GM23338 (cell line): ENCODE results near the gene SLC13A3. TPM values are rescaled to one million over a fixed set of nuclear protein-coding genes. Genes with fewer than 3 reads are reported as not detected.

Source experiments
- ATAC-seq: fragments of 200-7000 bp; cut with Tn5 transposase; 3 replicates; pipeline ENCODE4 v1.9.1; 2020
- DNase-seq: peaks from one replicate; pipeline ENCODE4 v3.0.0-alpha.2; 2015; ENCODE audit warnings: low spot score
- H2AFZ ChIP-seq: fragments of 200-600 bp; sonication (generic); 2 replicates; pipeline ENCODE4 v1.8.0; 2016; ENCODE audit warnings: antibody characterized with exemption, mild to moderate bottlenecking, moderate library complexity
- H3F3A ChIP-seq: fragments of 200-600 bp; sonication (generic); replicated peaks from 2 replicates; pipeline ENCODE4 v1.8.0; 2017; ENCODE audit warnings: antibody characterized with exemption, mixed run types, low read depth
- H3K27ac ChIP-seq: fragments of 200-600 bp; sonication (generic); 2 replicates; pipeline ENCODE4 v1.6.1; 2016; ENCODE audit warnings: low read depth
- H3K27me3 ChIP-seq: fragments of 200-600 bp; sonication (generic); 2 replicates; pipeline ENCODE4 v1.8.0; 2016; ENCODE audit warnings: mild to moderate bottlenecking, mixed run types, moderate library complexity; ENCODE audit not compliant: insufficient read depth
- H3K36me3 ChIP-seq: fragments of 200-600 bp; sonication (generic); 2 replicates; pipeline ENCODE4 v1.8.0; 2016; ENCODE audit warnings: mild to moderate bottlenecking; ENCODE audit not compliant: insufficient read depth
- H3K4me1 ChIP-seq: fragments of 200-600 bp; sonication (generic); 2 replicates; pipeline ENCODE4 v1.8.0; 2016; ENCODE audit warnings: mild to moderate bottlenecking, moderate library complexity; ENCODE audit not compliant: insufficient read depth
- H3K4me2 ChIP-seq: fragments of 200-600 bp; sonication (generic); 2 replicates; pipeline ENCODE4 v1.7.1; 2017; ENCODE audit warnings: mixed run types
- H3K4me3 ChIP-seq: fragments of 200-600 bp; sonication (generic); 2 replicates; pipeline ENCODE4 v1.6.1; 2016; ENCODE audit warnings: mixed run types
- H3K79me2 ChIP-seq: fragments of 200-600 bp; sonication (generic); replicated peaks from 2 replicates; pipeline ENCODE4 v1.8.0; 2017; ENCODE audit warnings: mild to moderate bottlenecking; ENCODE audit not compliant: insufficient read depth
- H3K9me2 ChIP-seq: fragments of 200-600 bp; sonication (generic); 2 replicates; pipeline ENCODE4 v1.8.0; 2017; ENCODE audit not compliant: insufficient read depth
- H4K20me1 ChIP-seq: fragments of 200-600 bp; sonication (generic); replicated peaks from 2 replicates; pipeline ENCODE4 v1.8.0; 2017; ENCODE audit warnings: mild to moderate bottlenecking; ENCODE audit not compliant: insufficient read depth
- H3K27ac Mint-ChIP-seq: 2 replicates; pipeline ENCODE4 v1.8.0; 2020; ENCODE audit warnings: inconsistent platforms, mild to moderate bottlenecking, moderate library complexity, mixed read lengths
- H3K27me3 Mint-ChIP-seq: 3 replicates; pipeline ENCODE4 v1.8.0; 2022; ENCODE audit warnings: low read depth, mild to moderate bottlenecking, moderate library complexity, mixed read lengths, inconsistent platforms; ENCODE audit not compliant: insufficient read depth, poor library complexity
- H3K36me3 Mint-ChIP-seq: 3 replicates; pipeline ENCODE4 v1.8.0; 2021; ENCODE audit warnings: low read depth, mild to moderate bottlenecking, inconsistent platforms, moderate library complexity, mixed read lengths
- H3K4me1 Mint-ChIP-seq: 3 replicates; pipeline ENCODE4 v1.8.0; 2020; ENCODE audit warnings: mild to moderate bottlenecking, inconsistent platforms, mixed read lengths
- H3K4me3 Mint-ChIP-seq: 3 replicates; pipeline ENCODE4 v1.8.0; 2021; ENCODE audit warnings: moderate library complexity, mild to moderate bottlenecking, inconsistent platforms, mixed read lengths
- H3K9me3 Mint-ChIP-seq: 3 replicates; pipeline ENCODE4 v1.8.0; 2020; ENCODE audit warnings: moderate library complexity, mild to moderate bottlenecking, inconsistent platforms, mixed read lengths
- CREB1 ChIP-seq: fragments of 250-450 bp; sonication (Bioruptor Pico); IDR thresholded peaks from 2 replicates; pipeline ENCODE4 v1.5.0; 2020; ENCODE audit warnings: low read depth, mild to moderate bottlenecking, moderate library complexity
- CTCF ChIP-seq, 2 experiments: fragments of 200-600 bp in 1 of 2; sonication (generic) in 1 of 2; conservative IDR thresholded peaks; 2 replicates each; pipeline versions ENCODE4 v1.5.1 to v1.6.1; 2016 to 2017; ENCODE audit warnings: antibody characterized with exemption in 2 of 2, low read depth in 2 of 2, mild to moderate bottlenecking in 2 of 2, moderate library complexity in 1 of 2
- ETS1 ChIP-seq: IDR thresholded peaks from 2 replicates; pipeline ENCODE4 v1.6.1; 2016; ENCODE audit warnings: antibody characterized with exemption
- EZH2 ChIP-seq: fragments of 200-600 bp; sonication (generic); IDR thresholded peaks from one replicate; pipeline ENCODE4 v1.8.0; 2017; ENCODE audit warnings: antibody characterized with exemption, mild to moderate bottlenecking, low read depth; ENCODE audit not compliant: unreplicated experiment
- EZH2phosphoT487 ChIP-seq: fragments of 200-600 bp; sonication (generic); IDR thresholded peaks from one replicate; pipeline ENCODE4 v1.8.1; 2018; ENCODE audit warnings: antibody characterized with exemption; ENCODE audit not compliant: unreplicated experiment
- JUNB ChIP-seq: IDR thresholded peaks from one replicate; pipeline ENCODE4 v1.6.1; 2016; ENCODE audit warnings: antibody characterized with exemption; ENCODE audit not compliant: unreplicated experiment
- NANOG ChIP-seq: IDR thresholded peaks from 2 replicates; pipeline ENCODE4 v1.6.1; 2016; ENCODE audit warnings: antibody characterized with exemption, borderline replicate concordance
- POLR2AphosphoS5 ChIP-seq: IDR thresholded peaks from 2 replicates; pipeline ENCODE4 v1.6.1; 2016; ENCODE audit warnings: antibody characterized with exemption, low read depth
- REST ChIP-seq: IDR thresholded peaks from one replicate; pipeline ENCODE4 v1.6.1; 2018; ENCODE audit warnings: antibody characterized with exemption; ENCODE audit not compliant: unreplicated experiment
- STAT1 ChIP-seq: IDR thresholded peaks from one replicate; pipeline ENCODE4 v1.6.1; 2016; ENCODE audit warnings: antibody characterized with exemption; ENCODE audit not compliant: unreplicated experiment
- ZNF114 ChIP-seq: fragments of 250-450 bp; sonication (Bioruptor Pico); IDR thresholded peaks from 2 replicates; pipeline ENCODE4 v1.5.0; 2020; ENCODE audit warnings: mild to moderate bottlenecking, moderate library complexity
- ZNF331 ChIP-seq: fragments of 250-450 bp; sonication (Bioruptor Pico); IDR thresholded peaks from 2 replicates; pipeline ENCODE4 v1.5.0; 2020; ENCODE audit warnings: low read depth, mild to moderate bottlenecking, moderate library complexity
- ZNF462 ChIP-seq: fragments of 250-450 bp; sonication (Bioruptor Pico); IDR thresholded peaks from 2 replicates; pipeline ENCODE4 v1.5.0; 2020; ENCODE audit warnings: mild to moderate bottlenecking, moderate library complexity
- polyA plus RNA-seq: library from polyadenylated mRNA; unstranded; fragments of >200 nt; fragmentation: Nextera tagmentation; extraction: Ambion mirVana; gene quantifications from 2 replicates; pipeline ENCODE4 v1.2.1, GENCODE V29; 2016
- total RNA-seq: library from RNA; depleted of rRNA; stranded (reverse); fragments of >200 nt; shearing (Covaris generic); gene quantifications from 2 replicates; pipeline ENCODE4 v1.2.3, GENCODE V29; 2014

Gene SLC13A3
- total and polyA plus RNA-seq, 2 experiments from 2014 or later, result 8.6 to 9.1 TPM

- TF ChIP-seq EZH2phosphoT487 (no peak), ZNF462 (CRISPR knock-in tag) (no peak), ETS1 (no peak), STAT1 (no peak), POLR2AphosphoS5 (no peak), CTCF (conservative IDR thresholded peaks at IDR 0.05; ENCODE audit: low read depth in 2 of 2) (no peak), EZH2 (no peak), ZNF331 (CRISPR knock-in tag) (no peak), NANOG (no peak), ZNF114 (CRISPR knock-in tag) (no peak), REST (no peak), JUNB (no peak), CREB1 (CRISPR knock-in tag) (no peak)
- H3K27me3 ChIP-seq, result no peaks in the 10 kb centered on the region
- DNase-seq (no peak), ATAC-seq (no peak)
- no peak overlapping the region for H3K27ac ChIP-seq
- Mint-ChIP-seq H3K36me3 (no peaks in the 10 kb centered on the region), H3K9me3 (no peaks in the 10 kb centered on the region; the same call in 2 of the 3 replicates), H3K27ac (peak overlapping the region; percentile 68; the same call in 1 of the 2 replicates), H3K4me1 (peaks cover 8% of the 10 kb centered on the region; the same call in 2 of the 3 replicates), H3K4me3 (no peak overlapping the region), H3K27me3 (peaks cover 12% of the 10 kb centered on the region)
- no peaks in the 10 kb centered on the region for H3K36me3 ChIP-seq
- H4K20me1 ChIP-seq, result no peaks in the 10 kb centered on the region
- H3K9me2 ChIP-seq, result no peaks in the 10 kb centered on the region
- H3K4me1 ChIP-seq, result no peaks in the 10 kb centered on the region; the same call in 1 of the 2 replicates
- no peak overlapping the region for H2AFZ ChIP-seq
- H3F3A ChIP-seq, result no peaks in the 10 kb centered on the region
- H3K4me2 ChIP-seq, result no peak overlapping the region
- no peaks in the 10 kb centered on the region for H3K79me2 ChIP-seq
- no peak overlapping the region for H3K4me3 ChIP-seq
Observed at GRCh38 chr20:46640536-46641311, 10.5 kb downstream of the SLC13A3 start.
